GM20000 (cell line): ENCODE measurements around the gene PIK3C3.

ENCODE experiments used
- DNase-seq: peaks from one replicate; pipeline ENCODE4 v3.0.0; 2012; ENCODE audit warnings: low spot score
- CTCF ChIP-seq: IDR thresholded peaks from 2 replicates; pipeline ENCODE4 v1.5.1; 2012; ENCODE audit warnings: mild to moderate bottlenecking, control low read depth; ENCODE audit errors: extremely low read depth, missing control alignments

PIK3C3 gene

GRCh38 chr18:41966943-41967342 is 11.9 kb downstream of the PIK3C3 start:
- no peak for DNase-seq
- TF ChIP-seq CTCF = no peak

- TF ChIP-seq CTCF = no peak
- no peak for DNase-seq
Observed at GRCh38 chr18:41967680-41968079, 12.6 kb downstream of the PIK3C3 start.

GRCh38 chr18:41969881-41970280 is 14.8 kb downstream of the PIK3C3 start:
- no peak for TF ChIP-seq CTCF
- DNase-seq = no peak

GRCh38 chr18:41972067-41972925 is 17.3 kb downstream of the PIK3C3 start:
- DNase-seq = no peak
- TF ChIP-seq CTCF = no peak

GRCh38 chr18:41973983-41974382 is 18.9 kb downstream of the PIK3C3 start:
- no peak for DNase-seq
- TF ChIP-seq CTCF = no peak

- no peak for TF ChIP-seq CTCF
- no peak for DNase-seq
Observed at GRCh38 chr18:41974796-41975201, 19.8 kb downstream of the PIK3C3 start.

GRCh38 chr18:41975284-41975683 is 20.2 kb downstream of the PIK3C3 start:
- DNase-seq = no peak
- TF ChIP-seq CTCF = no peak
